BJ (cell line): ENCODE data around the gene TNK2. TPM values are rescaled to one million over a fixed set of nuclear protein-coding genes. Genes with fewer than 3 reads are reported as not detected.

Experiments
- CTCF ChIA-PET: fragments of 350-600 bp; formaldehyde crosslinking; extraction: SDS; loops from one replicate; lab custom pipeline; 2021; ENCODE audit warnings: antibody characterized with exemption, inconsistent platforms; lab: Yijun Ruan, JAX
- POLR2A ChIA-PET: fragments of 300-600 bp; sonication (Branson Sonifier 250); formaldehyde crosslinking; extraction: SDS; loops from one replicate; lab custom pipeline; 2021; ENCODE audit warnings: antibody characterized with exemption; lab: Charles Lee
- DNase-seq: peaks from one replicate; pipeline ENCODE4 v3.0.0-alpha.2; 2011; ENCODE audit warnings: low read depth
- H3K27me3 ChIP-seq: 2 replicates; pipeline ENCODE4 v1.6.0; 2011; ENCODE audit warnings: low read length; ENCODE audit not compliant: control insufficient read depth, insufficient read depth
- H3K36me3 ChIP-seq: 2 replicates; pipeline ENCODE4 v1.5.1; 2011; ENCODE audit warnings: low read length; ENCODE audit not compliant: control insufficient read depth, insufficient read depth
- H3K4me3 ChIP-seq: 2 replicates; pipeline ENCODE4 v1.5.1; 2011; ENCODE audit warnings: low read depth, mild to moderate bottlenecking, control low read depth, low read length
- polyA plus RNA-seq: library from polyadenylated mRNA; depleted of rRNA; stranded (reverse); fragments of >200 nt; gene quantifications from 2 replicates; pipeline ENCODE4 v1.2.3, GENCODE V29; 2011
- TF ChIP-seq, protein P1 (sequence below): IDR thresholded peaks from 2 replicates; pipeline ENCODE4 v1.5.1; 2011; ENCODE audit warnings: low read depth, mild to moderate bottlenecking, control low read depth, inconsistent platforms, low read length, moderate library complexity; ENCODE audit not compliant: insufficient read depth

Gene TNK2
- polyA plus RNA-seq, 1 experiment: 6.3 TPM

DNA sequence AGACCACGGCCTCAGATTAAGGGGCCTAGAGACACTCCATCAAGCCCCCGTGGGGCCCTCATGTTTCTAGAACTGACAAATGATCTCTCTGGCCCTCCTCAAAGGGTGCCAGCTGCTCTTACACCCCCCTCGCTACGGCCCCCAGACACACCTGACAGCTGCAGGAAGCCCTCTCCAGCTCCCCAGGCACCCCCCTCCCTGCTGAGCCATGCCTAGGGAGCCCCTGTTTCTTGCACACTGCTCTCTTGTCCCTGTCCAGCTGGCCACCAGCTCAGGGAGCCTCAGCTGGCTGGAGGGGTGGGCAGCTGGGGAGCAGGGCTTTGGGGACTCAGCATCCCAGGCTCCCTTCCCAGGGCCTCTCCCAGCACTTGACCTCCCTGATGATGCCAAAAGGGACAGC, 14.8 kb downstream of the TNK2 start:
- TF ChIP-seq, protein P1, sequence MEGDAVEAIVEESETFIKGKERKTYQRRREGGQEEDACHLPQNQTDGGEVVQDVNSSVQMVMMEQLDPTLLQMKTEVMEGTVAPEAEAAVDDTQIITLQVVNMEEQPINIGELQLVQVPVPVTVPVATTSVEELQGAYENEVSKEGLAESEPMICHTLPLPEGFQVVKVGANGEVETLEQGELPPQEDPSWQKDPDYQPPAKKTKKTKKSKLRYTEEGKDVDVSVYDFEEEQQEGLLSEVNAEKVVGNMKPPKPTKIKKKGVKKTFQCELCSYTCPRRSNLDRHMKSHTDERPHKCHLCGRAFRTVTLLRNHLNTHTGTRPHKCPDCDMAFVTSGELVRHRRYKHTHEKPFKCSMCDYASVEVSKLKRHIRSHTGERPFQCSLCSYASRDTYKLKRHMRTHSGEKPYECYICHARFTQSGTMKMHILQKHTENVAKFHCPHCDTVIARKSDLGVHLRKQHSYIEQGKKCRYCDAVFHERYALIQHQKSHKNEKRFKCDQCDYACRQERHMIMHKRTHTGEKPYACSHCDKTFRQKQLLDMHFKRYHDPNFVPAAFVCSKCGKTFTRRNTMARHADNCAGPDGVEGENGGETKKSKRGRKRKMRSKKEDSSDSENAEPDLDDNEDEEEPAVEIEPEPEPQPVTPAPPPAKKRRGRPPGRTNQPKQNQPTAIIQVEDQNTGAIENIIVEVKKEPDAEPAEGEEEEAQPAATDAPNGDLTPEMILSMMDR: no peak
- Histone ChIP-seq H3K4me3 (no peak overlapping the region), H3K36me3 (no peaks in the 10 kb centered on the region), H3K27me3 (no peaks in the 10 kb centered on the region)
- ChIA-PET CTCF (interaction anchor here (0.5 to 15.5 kb wide), 10 partner anchors 10 to 43 kb away, joined by 4 to 268 read pairs (median 22); partner anchors contain the start of gene TNK2), POLR2A (no interaction called here)
- DNase-seq: no peak

DNA sequence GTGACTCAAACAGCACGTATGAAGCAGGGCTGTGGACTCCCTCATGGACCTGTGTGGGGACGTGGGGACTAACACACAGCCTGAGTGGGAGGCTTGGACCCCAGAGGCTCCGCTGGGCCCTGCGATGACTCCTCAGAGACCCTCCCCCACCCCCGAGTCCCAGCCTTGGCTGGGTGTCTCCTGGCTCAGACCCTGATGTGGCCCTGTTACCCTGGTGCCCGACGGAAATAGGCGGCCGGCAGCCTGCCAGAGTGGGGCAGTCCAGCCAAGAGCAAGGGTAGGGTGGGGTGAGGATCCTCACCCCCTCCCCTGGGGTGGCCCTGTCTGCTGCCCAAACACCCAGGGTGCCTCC, 15.3 kb downstream of the TNK2 start:
- no peaks in the 10 kb centered on the region for H3K27me3 ChIP-seq
- H3K4me3 ChIP-seq: no peak overlapping the region
- CTCF ChIA-PET: interaction anchor here (0.5 to 15.5 kb wide), 10 partner anchors 10 to 43 kb away, joined by 3 to 268 read pairs (median 22); partner anchors contain the start of gene TNK2
- no peaks in the 10 kb centered on the region for H3K36me3 ChIP-seq
- TF ChIP-seq, protein P1: no peak
- DNase-seq: no peak
- POLR2A ChIA-PET: no interaction called here

DNA sequence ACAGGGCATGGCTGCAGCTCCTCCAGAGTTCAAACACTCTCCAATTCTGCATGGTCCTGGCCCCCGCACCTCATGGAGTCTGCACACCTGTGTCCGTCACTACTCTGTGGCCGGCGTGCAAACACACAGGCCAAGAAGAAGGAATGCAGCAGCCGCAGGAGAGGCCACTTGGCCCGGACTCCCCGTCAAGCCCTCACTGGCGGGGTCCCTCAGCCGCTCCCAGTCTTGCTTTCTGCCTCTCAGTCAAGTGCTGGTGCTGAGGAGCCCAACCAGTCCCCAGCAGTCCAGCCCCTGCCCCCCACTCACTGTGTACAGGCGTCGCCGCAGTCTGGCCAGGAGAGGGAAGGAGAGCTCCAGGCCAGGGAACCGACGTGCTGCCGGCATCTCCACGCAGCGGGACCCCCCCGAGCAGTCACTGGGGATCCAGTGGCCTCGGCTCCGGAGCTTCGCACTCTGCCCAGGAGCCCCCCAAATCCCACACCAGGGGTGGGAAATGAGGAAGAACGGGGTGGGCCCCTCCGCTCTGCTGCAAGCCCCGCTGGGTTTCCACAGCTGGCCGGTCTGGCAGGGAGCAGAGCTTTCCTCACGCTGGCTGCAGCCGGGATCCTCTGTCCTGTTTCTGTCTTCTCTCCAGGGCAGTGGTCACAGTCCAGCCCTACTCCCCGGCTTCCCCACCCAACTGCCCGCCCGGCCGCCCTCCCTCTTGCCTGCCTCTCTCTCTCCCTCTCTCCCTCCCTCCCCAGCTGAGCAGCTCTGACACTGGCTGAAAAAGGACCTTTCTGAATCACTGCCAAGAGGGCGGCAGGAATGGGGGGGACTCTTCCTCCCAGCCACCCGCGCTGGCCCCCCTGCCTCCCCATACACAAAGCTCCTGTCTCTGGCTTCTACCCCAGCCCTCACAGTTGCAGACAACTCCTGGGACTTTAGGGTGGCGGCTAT, 16.0 kb downstream of the TNK2 start:
- TF ChIP-seq, protein P1: no peak
- ChIA-PET CTCF (interaction anchor here (0.7 to 15.5 kb wide), 7 partner anchors 13 to 42 kb away, joined by 3 to 268 read pairs (median 11); no protein-coding TSS in a partner anchor), POLR2A (no interaction called here)
- H3K27me3 ChIP-seq: no peaks in the 10 kb centered on the region
- peak overlapping the region; percentile 15; the same call in 1 of the 2 replicates for H3K4me3 ChIP-seq
- no peak for DNase-seq
- no peaks in the 10 kb centered on the region for H3K36me3 ChIP-seq

DNA sequence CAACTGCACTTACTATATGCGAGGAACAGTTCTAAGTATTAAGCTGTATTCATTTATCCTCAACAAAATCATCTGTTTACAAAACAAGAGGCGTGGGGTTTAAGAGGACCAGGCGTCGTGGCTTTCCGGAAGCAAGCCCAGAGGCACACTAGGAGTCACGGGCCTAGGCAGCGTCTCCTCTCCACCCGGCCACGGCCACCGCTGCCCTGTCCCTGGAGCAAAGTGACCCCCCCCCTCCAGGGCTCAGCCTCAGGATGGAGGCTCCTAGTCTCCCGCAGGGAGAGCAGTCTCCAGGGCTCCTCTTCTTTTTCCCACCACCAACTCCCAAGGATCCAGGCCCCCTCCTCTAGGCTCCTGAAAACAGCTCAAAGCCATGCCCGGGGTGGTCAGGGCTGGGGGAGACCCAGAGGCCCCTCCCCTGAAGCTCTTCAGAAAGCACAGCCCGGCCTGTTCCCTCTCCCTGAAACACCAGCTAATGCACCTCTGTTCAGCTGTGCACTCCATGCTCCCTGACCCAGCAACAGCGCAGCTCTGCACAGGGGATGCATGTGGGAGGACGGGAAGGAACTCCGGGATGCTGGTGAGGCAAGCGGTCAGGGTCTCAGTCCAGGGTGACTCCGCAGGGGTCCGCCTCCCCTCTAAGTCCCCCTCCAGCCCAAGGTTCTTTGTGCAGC, 16.8 kb downstream of the TNK2 start:
- Histone ChIP-seq H3K36me3 (peaks cover 3% of the 10 kb centered on the region; the same call in 1 of the 2 replicates), H3K27me3 (no peaks in the 10 kb centered on the region), H3K4me3 (no peak overlapping the region)
- CTCF ChIA-PET: interaction anchor here (0.8 to 15.5 kb wide), 4 partner anchors 14 to 41 kb away, joined by 3 to 268 read pairs (median 44); no protein-coding TSS in a partner anchor
- POLR2A ChIA-PET: no interaction called here
- TF ChIP-seq, protein P1: no peak
- no peak for DNase-seq
